BLaER1 (cell line): ENCODE data around the gene VWCE.
"Not testable (repeated sequence)": the region's sequence is repeated elsewhere in the genome, so short reads cannot be mapped to it uniquely, and the experiment has no call there.

Experiments used
- H3K27ac ChIP-seq: shearing (Covaris generic); formaldehyde crosslinking; 2 replicates; pipeline ENCODE4 v1.8.1; 2022
- H3K27me3 ChIP-seq: shearing (Covaris generic); formaldehyde crosslinking; 2 replicates; pipeline ENCODE4 v1.8.1; 2022
- H3K36me3 ChIP-seq: shearing (Covaris generic); formaldehyde crosslinking; 2 replicates; pipeline ENCODE4 v1.8.1; 2022
- H3K4me1 ChIP-seq: shearing (Covaris generic); formaldehyde crosslinking; 2 replicates; pipeline ENCODE4 v1.8.1; 2022
- H3K4me2 ChIP-seq: shearing (Covaris generic); formaldehyde crosslinking; 2 replicates; pipeline ENCODE4 v1.8.1; 2022
- H3K4me3 ChIP-seq: shearing (Covaris generic); formaldehyde crosslinking; 2 replicates; pipeline ENCODE4 v1.8.1; 2022
- H3K9ac ChIP-seq: shearing (Covaris generic); formaldehyde crosslinking; 2 replicates; pipeline ENCODE4 v1.8.1; 2022
- H3K9me3 ChIP-seq: shearing (Covaris generic); formaldehyde crosslinking; 2 replicates; pipeline ENCODE4 v1.8.1; 2022
- H4K20me1 ChIP-seq: shearing (Covaris generic); formaldehyde crosslinking; 2 replicates; pipeline ENCODE4 v1.8.1; 2022

The VWCE gene

GRCh38 chr11:61232548-61233145, 62.5 kb downstream of the VWCE start:
- not testable (repeated sequence) for H3K4me2 ChIP-seq, H4K20me1 ChIP-seq

GRCh38 chr11:61231585-61231984, 63.5 kb downstream of the VWCE start:
- H4K20me1 ChIP-seq, H3K4me2 ChIP-seq, H3K9me3 ChIP-seq, H3K4me3 ChIP-seq, H3K36me3 ChIP-seq, H3K4me1 ChIP-seq, H3K9ac ChIP-seq, H3K27ac ChIP-seq, H3K27me3 ChIP-seq: not testable (repeated sequence)

More at GRCh38 chr11:61232548-61233145, 62.5 kb downstream of the VWCE start:
- not testable (repeated sequence) for H3K27ac ChIP-seq, H3K4me1 ChIP-seq, H3K9ac ChIP-seq, H3K4me3 ChIP-seq, H3K36me3 ChIP-seq, H3K27me3 ChIP-seq, H3K9me3 ChIP-seq

- H3K36me3 ChIP-seq, H3K4me3 ChIP-seq, H3K27me3 ChIP-seq, H3K9ac ChIP-seq, H3K4me1 ChIP-seq, H3K4me2 ChIP-seq, H3K9me3 ChIP-seq, H4K20me1 ChIP-seq, H3K27ac ChIP-seq: not testable (repeated sequence)
Observed at GRCh38 chr11:61231033-61231432, 64.1 kb downstream of the VWCE start.

GRCh38 chr11:61229458-61229857, 65.7 kb downstream of the VWCE start:
- H4K20me1 ChIP-seq, H3K27me3 ChIP-seq, H3K36me3 ChIP-seq, H3K27ac ChIP-seq, H3K9ac ChIP-seq, H3K9me3 ChIP-seq, H3K4me2 ChIP-seq, H3K4me3 ChIP-seq, H3K4me1 ChIP-seq: not testable (repeated sequence)

- H3K27me3 ChIP-seq, H3K4me3 ChIP-seq, H3K36me3 ChIP-seq, H3K9ac ChIP-seq, H3K9me3 ChIP-seq, H3K4me1 ChIP-seq, H3K4me2 ChIP-seq, H3K27ac ChIP-seq, H4K20me1 ChIP-seq: not testable (repeated sequence)
Observed at GRCh38 chr11:61226457-61227137, 68.5 kb downstream of the VWCE start.

GRCh38 chr11:61222692-61223091, 72.4 kb downstream of the VWCE start:
- H3K4me1 ChIP-seq, H3K36me3 ChIP-seq: not testable (repeated sequence)

GRCh38 chr11:61222047-61222446, 73.1 kb downstream of the VWCE start, which contains the start of gene PGA4:
Gene PGA4 (plus strand): TSS chr11:61222347. CDS start chr11:61222401, 54 bp downstream.
- H3K9me3 ChIP-seq, H3K4me3 ChIP-seq, H3K9ac ChIP-seq, H3K4me2 ChIP-seq, H3K36me3 ChIP-seq, H4K20me1 ChIP-seq, H3K4me1 ChIP-seq, H3K27ac ChIP-seq, H3K27me3 ChIP-seq: not testable (repeated sequence)

More at GRCh38 chr11:61222692-61223091, 72.4 kb downstream of the VWCE start:
- not testable (repeated sequence) for H3K9ac ChIP-seq, H3K9me3 ChIP-seq, H3K4me2 ChIP-seq, H4K20me1 ChIP-seq, H3K27ac ChIP-seq, H3K27me3 ChIP-seq, H3K4me3 ChIP-seq

- not testable (repeated sequence) for H3K27me3 ChIP-seq, H3K4me1 ChIP-seq, H3K4me2 ChIP-seq, H3K36me3 ChIP-seq, H3K4me3 ChIP-seq, H3K27ac ChIP-seq, H3K9me3 ChIP-seq, H4K20me1 ChIP-seq, H3K9ac ChIP-seq
Observed at GRCh38 chr11:61219016-61219415, 76.1 kb downstream of the VWCE start.

- H3K27ac ChIP-seq, H3K9ac ChIP-seq, H3K4me2 ChIP-seq, H3K4me3 ChIP-seq, H3K9me3 ChIP-seq, H3K4me1 ChIP-seq, H3K36me3 ChIP-seq, H4K20me1 ChIP-seq, H3K27me3 ChIP-seq: not testable (repeated sequence)
Observed at GRCh38 chr11:61218306-61218705, 76.8 kb downstream of the VWCE start.

- not testable (repeated sequence) for H3K4me2 ChIP-seq, H3K9me3 ChIP-seq, H3K9ac ChIP-seq, H3K4me3 ChIP-seq, H3K27ac ChIP-seq, H3K4me1 ChIP-seq, H4K20me1 ChIP-seq, H3K36me3 ChIP-seq, H3K27me3 ChIP-seq
Observed at GRCh38 chr11:61213711-61214324, 81.3 kb downstream of the VWCE start.

- not testable (repeated sequence) for H3K27me3 ChIP-seq, H3K9ac ChIP-seq, H3K4me3 ChIP-seq, H3K27ac ChIP-seq, H3K9me3 ChIP-seq, H4K20me1 ChIP-seq, H3K36me3 ChIP-seq, H3K4me2 ChIP-seq, H3K4me1 ChIP-seq
Observed at GRCh38 chr11:61212202-61212601, 82.9 kb downstream of the VWCE start.

GRCh38 chr11:61211327-61211952, 83.7 kb downstream of the VWCE start:
- H4K20me1 ChIP-seq, H3K4me1 ChIP-seq, H3K27ac ChIP-seq, H3K27me3 ChIP-seq, H3K9me3 ChIP-seq, H3K36me3 ChIP-seq, H3K4me3 ChIP-seq, H3K9ac ChIP-seq: not testable (repeated sequence)
- 0 out of 2 replicates have a peak overlapping the region, but pooled peaks have one; percentile 30 for H3K4me2 ChIP-seq

GRCh38 chr11:61210629-61211028, 84.5 kb downstream of the VWCE start:
- not testable (repeated sequence) for H4K20me1 ChIP-seq, H3K9ac ChIP-seq

More at GRCh38 chr11:61210629-61211028, 84.5 kb downstream of the VWCE start:
- not testable (repeated sequence) for H3K9me3 ChIP-seq, H3K27me3 ChIP-seq, H3K4me3 ChIP-seq, H3K4me1 ChIP-seq, H3K27ac ChIP-seq, H3K4me2 ChIP-seq, H3K36me3 ChIP-seq
